Caco-2 (cell line): ENCODE data around the gene BPIFB4. TPM values are rescaled to one million over a fixed set of nuclear protein-coding genes. Genes with fewer than 3 reads are reported as not detected.

Experiments used
- BruUV-seq: library from RNA; stranded (reverse); fragments of 400-500 nt; replicated peaks from 2 replicates; lab custom pipeline; 2021; lab: Mats Ljungman, UMichigan
- CTCF ChIA-PET: fragments of 300-600 bp; sonication (Branson Sonifier 250); formaldehyde crosslinking; loops from one replicate; lab custom pipeline; 2022; ENCODE audit warnings: antibody characterized with exemption; lab: Charles Lee
- POLR2A ChIA-PET: fragments of 300-600 bp; sonication (Branson Sonifier 250); formaldehyde crosslinking; loops from one replicate; lab custom pipeline; 2022; ENCODE audit warnings: antibody characterized with exemption; lab: Charles Lee
- DNase-seq, 2 experiments: peaks; one replicate each; pipeline versions ENCODE4 v3.0.0 to v3.0.0-alpha.2; 2020 to 2022
- H3K27me3 ChIP-seq: replicated peaks from 2 replicates; pipeline ENCODE4 v1.6.0; 2011; ENCODE audit warnings: low read length; ENCODE audit not compliant: control insufficient read depth, insufficient read depth
- H3K36me3 ChIP-seq: 2 replicates; pipeline ENCODE4 v1.5.1; 2011; ENCODE audit warnings: low read length; ENCODE audit not compliant: control insufficient read depth, insufficient read depth
- H3K4me1 ChIP-seq: fragments of 250-450 bp; sonication (Bioruptor Pico); 2 replicates; pipeline ENCODE4 v1.5.1; 2020; ENCODE audit warnings: mild to moderate bottlenecking
- H3K4me3 ChIP-seq: 2 replicates; pipeline ENCODE4 v1.5.1; 2011; ENCODE audit warnings: low read depth, mild to moderate bottlenecking, control low read depth, low read length
- H3K9me3 ChIP-seq: fragments of 250-450 bp; sonication (Bioruptor Pico); 2 replicates; pipeline ENCODE4 v1.5.1; 2020; ENCODE audit warnings: mild to moderate bottlenecking, moderate library complexity
- H3K27ac Mint-ChIP-seq: one replicate; pipeline ENCODE4 v1.8.0; 2022; ENCODE audit warnings: mixed read lengths; ENCODE audit not compliant: unreplicated experiment
- H3K27me3 Mint-ChIP-seq: one replicate; pipeline ENCODE4 v1.8.0; 2022; ENCODE audit warnings: mixed read lengths; ENCODE audit not compliant: insufficient read depth, unreplicated experiment
- H3K36me3 Mint-ChIP-seq: one replicate; pipeline ENCODE4 v1.8.0; 2022; ENCODE audit warnings: mild to moderate bottlenecking, mixed read lengths; ENCODE audit not compliant: insufficient read depth, unreplicated experiment
- H3K4me1 Mint-ChIP-seq: one replicate; pipeline ENCODE4 v1.8.0; 2022; ENCODE audit warnings: low read depth, mixed read lengths; ENCODE audit not compliant: unreplicated experiment
- H3K4me3 Mint-ChIP-seq: one replicate; pipeline ENCODE4 v1.8.0; 2022; ENCODE audit warnings: mild to moderate bottlenecking, moderate library complexity, mixed read lengths; ENCODE audit not compliant: unreplicated experiment
- H3K9me3 Mint-ChIP-seq: one replicate; pipeline ENCODE4 v1.8.0; 2022; ENCODE audit warnings: mixed read lengths; ENCODE audit not compliant: unreplicated experiment
- intact Hi-C: fragments of 100-400 bp; cut with micrococcal nuclease; formaldehyde crosslinking; loops from one replicate; pipeline ENCODE4 v1.10.0; 2022; ENCODE audit not compliant: unreplicated experiment
- total RNA-seq: library from RNA; stranded (reverse); gene quantifications from 2 replicates; pipeline ENCODE4 v1.2.3, GENCODE V29; 2022
- TF ChIP-seq, protein P1 (sequence below), 2 experiments: fragments of 200-600 bp in 1 of 2; IDR thresholded peaks; 1 replicate in 1 of 2; 2 replicates in 1 of 2; pipeline versions ENCODE4 v1.5.1 to v1.8.0; 2011 to 2022; ENCODE audit warnings: antibody characterized with exemption in 1 of 2, control low read depth in 1 of 2, inconsistent platforms in 1 of 2, low read depth in 1 of 2, low read length in 1 of 2, mild to moderate bottlenecking in 1 of 2, moderate library complexity in 1 of 2; ENCODE audit not compliant: insufficient read depth in 1 of 2, severe bottlenecking in 1 of 2, unreplicated experiment in 1 of 2

Gene BPIFB4
- total RNA-seq, 1 experiment from 2014 or later = not detected

DNA sequence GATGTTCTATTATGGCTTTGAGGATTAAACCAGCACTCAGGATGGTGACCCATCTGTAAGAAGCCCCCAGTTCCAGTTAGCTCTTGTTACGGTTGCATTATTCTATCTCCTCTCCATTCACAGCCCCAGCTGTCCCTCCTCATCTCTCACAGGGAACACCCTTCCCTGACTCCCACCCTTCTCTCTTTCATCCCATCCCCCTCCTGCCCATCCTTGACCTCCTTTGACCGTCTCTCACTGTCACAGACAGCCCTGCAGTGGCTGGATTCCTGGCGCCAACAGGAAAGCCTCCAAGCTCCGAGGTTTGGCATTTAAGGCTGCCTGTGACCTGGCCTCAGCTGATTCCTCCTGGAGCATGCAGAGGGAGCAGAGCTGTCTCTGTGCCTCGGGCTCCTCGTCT is 4.2 kb upstream of the BPIFB4 start:
- no peaks in the 10 kb centered on the region for H3K36me3 ChIP-seq
- DNase-seq = no peak
- Mint-ChIP-seq H3K27ac (no peak overlapping the region), H3K4me1 (no peaks in the 10 kb centered on the region), H3K36me3 (no peaks in the 10 kb centered on the region), H3K4me3 (no peak overlapping the region), H3K9me3 (no peaks in the 10 kb centered on the region), H3K27me3 (peaks cover 20% of the 10 kb centered on the region)
- H3K9me3 ChIP-seq = no peaks in the 10 kb centered on the region
- BruUV-seq = no TSS peak
- no peaks in the 10 kb centered on the region; the same call in 1 of the 2 replicates for H3K4me1 ChIP-seq
- ChIA-PET POLR2A (no interaction called here), CTCF (no interaction called here)
- TF ChIP-seq, protein P1, sequence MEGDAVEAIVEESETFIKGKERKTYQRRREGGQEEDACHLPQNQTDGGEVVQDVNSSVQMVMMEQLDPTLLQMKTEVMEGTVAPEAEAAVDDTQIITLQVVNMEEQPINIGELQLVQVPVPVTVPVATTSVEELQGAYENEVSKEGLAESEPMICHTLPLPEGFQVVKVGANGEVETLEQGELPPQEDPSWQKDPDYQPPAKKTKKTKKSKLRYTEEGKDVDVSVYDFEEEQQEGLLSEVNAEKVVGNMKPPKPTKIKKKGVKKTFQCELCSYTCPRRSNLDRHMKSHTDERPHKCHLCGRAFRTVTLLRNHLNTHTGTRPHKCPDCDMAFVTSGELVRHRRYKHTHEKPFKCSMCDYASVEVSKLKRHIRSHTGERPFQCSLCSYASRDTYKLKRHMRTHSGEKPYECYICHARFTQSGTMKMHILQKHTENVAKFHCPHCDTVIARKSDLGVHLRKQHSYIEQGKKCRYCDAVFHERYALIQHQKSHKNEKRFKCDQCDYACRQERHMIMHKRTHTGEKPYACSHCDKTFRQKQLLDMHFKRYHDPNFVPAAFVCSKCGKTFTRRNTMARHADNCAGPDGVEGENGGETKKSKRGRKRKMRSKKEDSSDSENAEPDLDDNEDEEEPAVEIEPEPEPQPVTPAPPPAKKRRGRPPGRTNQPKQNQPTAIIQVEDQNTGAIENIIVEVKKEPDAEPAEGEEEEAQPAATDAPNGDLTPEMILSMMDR (IDR thresholded peaks at IDR 0.05; ENCODE audit: insufficient read depth in 1 of 2, low read depth in 1 of 2, low read length in 1 of 2, severe bottlenecking in 1 of 2, unreplicated experiment in 1 of 2) = no peak
- intact Hi-C loops = no loop called here
- H3K27me3 ChIP-seq = no peaks in the 10 kb centered on the region
- no peak overlapping the region for H3K4me3 ChIP-seq

DNA sequence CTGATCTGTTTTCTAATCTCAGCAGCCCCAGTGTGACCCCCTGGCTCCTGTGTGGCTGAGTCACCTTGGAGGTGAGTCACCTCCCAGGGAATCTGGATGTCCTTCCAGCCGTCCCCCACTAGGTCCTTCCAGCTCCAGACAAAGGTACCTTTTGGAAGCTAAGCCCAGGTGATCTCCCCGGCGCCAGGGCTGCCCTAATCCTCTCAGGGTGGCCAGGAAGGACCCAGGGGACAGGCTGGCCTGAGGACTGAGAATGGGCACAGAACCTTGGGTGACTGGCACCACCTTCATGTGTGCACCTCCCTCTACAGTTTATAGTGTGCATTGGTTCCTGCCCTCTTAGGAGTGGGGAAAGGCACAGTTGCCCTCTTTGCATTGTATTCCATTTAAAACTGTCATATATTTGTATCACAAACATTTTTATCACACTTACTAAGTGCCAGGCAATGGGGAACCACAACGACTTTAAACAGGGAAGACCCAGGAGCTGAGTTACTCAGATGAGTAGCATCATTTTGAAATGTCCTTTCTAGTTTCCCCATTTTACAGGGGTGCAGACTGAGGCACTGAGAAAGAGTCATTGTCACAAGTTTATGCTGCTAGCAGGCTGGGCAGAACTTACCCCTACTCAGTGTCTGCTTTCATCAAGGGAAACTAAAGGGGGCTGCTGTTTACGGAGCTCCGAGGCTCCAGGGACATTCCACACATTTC is 2.6 kb upstream of the BPIFB4 start:
- no peak overlapping the region for H3K27ac Mint-ChIP-seq
- CTCF ChIA-PET = no interaction called here
- no peaks in the 10 kb centered on the region; the same call in 1 of the 2 replicates for H3K4me1 ChIP-seq
- no peak for DNase-seq
- TF ChIP-seq, protein P1 (IDR thresholded peaks at IDR 0.05; ENCODE audit: insufficient read depth in 1 of 2, low read depth in 1 of 2, low read length in 1 of 2, severe bottlenecking in 1 of 2, unreplicated experiment in 1 of 2) = peak in 1 of 2 experiments; percentile 8
- H3K9me3 ChIP-seq = no peaks in the 10 kb centered on the region
- POLR2A ChIA-PET = no interaction called here
- intact Hi-C loops = no loop called here
- no peaks in the 10 kb centered on the region for H3K36me3 ChIP-seq
- H3K4me1 Mint-ChIP-seq = no peaks in the 10 kb centered on the region
- H3K9me3 Mint-ChIP-seq = no peaks in the 10 kb centered on the region
- peaks cover 25% of the 10 kb centered on the region for H3K27me3 Mint-ChIP-seq
- no peaks in the 10 kb centered on the region for H3K27me3 ChIP-seq
- BruUV-seq = no TSS peak
- no peak overlapping the region for H3K4me3 Mint-ChIP-seq
- no peaks in the 10 kb centered on the region for H3K36me3 Mint-ChIP-seq
- no peak overlapping the region for H3K4me3 ChIP-seq

DNA sequence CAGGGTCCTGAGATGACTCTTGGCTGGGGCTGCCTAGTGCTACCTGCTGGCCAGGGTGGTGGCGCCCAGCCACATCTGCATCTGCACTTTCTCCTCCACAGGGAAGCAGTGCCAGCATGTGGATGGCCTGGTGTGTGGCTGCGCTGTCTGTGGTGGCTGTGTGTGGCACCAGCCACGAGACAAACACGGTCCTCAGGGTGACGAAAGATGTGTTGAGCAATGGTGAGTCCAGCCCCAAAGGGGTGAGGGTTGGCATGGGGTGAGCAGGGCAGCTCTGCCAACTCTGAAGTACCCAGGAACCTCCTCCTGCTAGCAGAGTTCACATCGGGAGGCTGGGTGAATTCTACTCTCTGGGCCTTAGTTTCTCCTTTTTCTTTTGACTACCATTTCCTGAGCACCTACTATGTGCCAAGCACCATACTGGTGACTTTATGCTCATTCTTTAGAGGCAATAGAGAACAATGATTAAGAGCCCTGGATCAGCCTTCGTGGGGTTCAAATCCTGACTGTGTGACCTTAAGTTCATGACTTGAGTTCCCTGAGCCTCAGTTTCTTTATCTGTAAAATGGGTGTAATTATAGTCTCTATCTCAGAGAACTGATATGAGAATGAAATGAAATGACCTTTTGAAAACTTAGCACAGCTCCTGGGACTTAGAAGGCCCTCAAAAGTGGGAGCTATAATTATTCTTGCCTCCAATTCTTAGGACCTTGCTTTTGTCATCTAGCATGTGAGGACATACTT is 2.1 kb downstream of the BPIFB4 start:
- H3K4me1 ChIP-seq = no peaks in the 10 kb centered on the region; the same call in 1 of the 2 replicates
- POLR2A ChIA-PET = no interaction called here
- TF ChIP-seq, protein P1 (IDR thresholded peaks at IDR 0.05; ENCODE audit: insufficient read depth in 1 of 2, low read depth in 1 of 2, low read length in 1 of 2, severe bottlenecking in 1 of 2, unreplicated experiment in 1 of 2) = no peak
- no peaks in the 10 kb centered on the region for H3K9me3 Mint-ChIP-seq
- H3K4me1 Mint-ChIP-seq = no peaks in the 10 kb centered on the region
- H3K27ac Mint-ChIP-seq = no peak overlapping the region
- no peak for DNase-seq
- intact Hi-C loops = no loop called here
- H3K27me3 Mint-ChIP-seq = peaks cover 20% of the 10 kb centered on the region
- no peak overlapping the region for H3K4me3 ChIP-seq
- no peak overlapping the region for H3K4me3 Mint-ChIP-seq
- no TSS peak for BruUV-seq
- H3K36me3 Mint-ChIP-seq = no peaks in the 10 kb centered on the region
- CTCF ChIA-PET = interaction anchor here (1.1 kb wide), 1 partner anchor 303 kb away, joined by 3 read pairs; no protein-coding TSS in a partner anchor
- H3K27me3 ChIP-seq = no peaks in the 10 kb centered on the region
- H3K9me3 ChIP-seq = no peaks in the 10 kb centered on the region
- H3K36me3 ChIP-seq = no peaks in the 10 kb centered on the region
